Small intestine (tissue), 7 donors: ENCODE data around the gene ABCC4. TPM values are rescaled to one million over a fixed set of nuclear protein-coding genes. Genes with fewer than 3 reads are reported as not detected.

Experiments used
- DNase-seq, 2 donors: peaks; one replicate each; pipeline versions ENCODE4 v3.0.0 to v3.0.0-alpha.2; 2013
- FAIRE-seq: peaks from 2 replicates; lab custom pipeline; 2012; peaks lifted over from hg19 to GRCh38; lab: Jason Lieb, UNC
- H3K27ac ChIP-seq, 3 donors: one replicate each; pipeline ENCODE4 v1.5.1; 2013; ENCODE audit warnings: low read length in 2 of 3, mild to moderate bottlenecking in 2 of 3, control low read depth in 1 of 3, inconsistent platforms in 1 of 3, low read depth in 1 of 3, moderate library complexity in 1 of 3
- H3K27me3 ChIP-seq, 3 donors: one replicate each; pipeline ENCODE4 v1.6.1; 2013; ENCODE audit warnings: low read length in 3 of 3, inconsistent platforms in 1 of 3; ENCODE audit not compliant: control insufficient read depth in 3 of 3, insufficient read depth in 3 of 3
- H3K36me3 ChIP-seq, 3 donors: one replicate each; pipeline ENCODE4 v1.6.1; 2013; ENCODE audit warnings: low read length in 3 of 3, inconsistent platforms in 1 of 3, low read depth in 1 of 3, mild to moderate bottlenecking in 1 of 3, moderate library complexity in 1 of 3; ENCODE audit not compliant: control insufficient read depth in 3 of 3, insufficient read depth in 2 of 3
- H3K4me1 ChIP-seq, 3 donors: one replicate each; pipeline ENCODE4 v1.6.1; 2013; ENCODE audit warnings: low read length in 2 of 3, inconsistent platforms in 1 of 3, low read depth in 1 of 3, mild to moderate bottlenecking in 1 of 3, moderate library complexity in 1 of 3; ENCODE audit not compliant: control insufficient read depth in 3 of 3, insufficient read depth in 2 of 3
- H3K4me3 ChIP-seq, 3 donors: one replicate each; pipeline ENCODE4 v1.5.1; 2013; ENCODE audit warnings: low read length in 3 of 3, control low read depth in 1 of 3, inconsistent platforms in 1 of 3, low read depth in 1 of 3, mild to moderate bottlenecking in 1 of 3, moderate library complexity in 1 of 3
- H3K9me3 ChIP-seq, 2 donors: one replicate each; pipeline ENCODE4 v1.6.1; 2013; ENCODE audit warnings: low read depth in 1 of 2, low read length in 1 of 2; ENCODE audit not compliant: control insufficient read depth in 2 of 2, insufficient read depth in 1 of 2
- WGBS, 3 donors: extraction: QIAGEN DNeasy Blood & Tissue Kit; methylation state at CpG; one replicate each; pipeline ENCODE4 v1.1.7; 2013; 5-methylcytosine and 5-hydroxymethylcytosine counted together
- polyA plus RNA-seq, 4 donors: library from polyadenylated mRNA; stranded (reverse) in 3 of 4; unstranded in 1 of 4; fragments of 200-250 nt in 3 of 4; fragments of 120-200 nt in 1 of 4; gene quantifications; one replicate each; pipeline versions ENCODE4 v1.2.1 to v1.2.3, GENCODE V29; 2013
- donor health status: healthy with polysubstance abuse.
- donor health status: control.
- donor health status: control.
- donor health status: Bipolar disorder and iron deficiency.
- donor health status: healthy.

ABCC4 gene
- polyA plus RNA-seq, 4 donors = 0.67 to 14.7 (median 4.7) TPM

GRCh38 chr13:95038949-95039348 lies 262.3 kb downstream of the ABCC4 start:
- peaks cover 0 to 11% (median 0%) of the 10 kb centered on the region in 3 donors for H3K36me3 ChIP-seq
- no peak for FAIRE-seq
- no peaks in the 10 kb centered on the region for H3K27me3 ChIP-seq
- H3K4me1 ChIP-seq = no peaks in the 10 kb centered on the region
- H3K9me3 ChIP-seq = no peaks in the 10 kb centered on the region
- no peak for DNase-seq
- WGBS, 3 donors = 95 to 97% (median 97%) methylated on average over 1 of the region's 1 CpG
- H3K27ac ChIP-seq = no peak overlapping the region
- H3K4me3 ChIP-seq = no peak overlapping the region

DNA sequence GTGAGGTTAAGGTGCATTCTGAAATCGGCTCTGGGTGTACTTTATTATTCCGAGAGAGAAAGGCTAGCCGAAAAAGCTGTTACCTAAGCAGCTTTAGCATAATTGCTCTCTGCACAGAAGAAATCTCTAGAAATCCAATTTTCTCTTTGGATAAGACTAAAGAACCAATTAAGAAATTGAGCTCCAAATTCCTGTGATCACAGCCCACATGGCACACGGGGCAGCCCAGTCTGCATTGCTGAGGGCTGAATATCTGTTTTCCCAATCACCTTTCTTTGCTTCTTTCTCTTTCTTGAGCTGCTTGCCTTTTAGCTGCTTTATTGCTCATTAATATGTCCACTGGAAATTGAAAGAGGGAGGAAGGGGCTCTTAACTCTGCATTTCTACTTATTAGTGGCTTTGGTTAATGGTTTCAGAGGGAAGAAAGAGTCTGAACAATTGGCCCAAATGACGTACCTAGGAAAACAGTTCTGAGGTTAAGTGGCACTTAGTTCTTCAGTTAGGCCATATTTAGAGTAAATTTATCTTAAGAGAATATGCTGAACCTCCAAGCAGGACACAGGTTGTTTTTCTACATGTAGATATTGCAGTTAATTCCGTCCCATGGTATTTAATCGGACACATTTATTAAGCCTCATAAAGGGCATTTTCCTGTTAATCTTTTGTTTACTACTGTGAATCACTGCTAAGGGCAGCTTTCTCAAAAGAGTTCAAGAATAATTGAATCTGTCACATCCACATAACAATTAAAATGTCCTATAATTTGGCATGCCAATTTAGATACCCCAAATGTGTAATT lies 265.7 kb downstream of the ABCC4 start:
- H3K36me3 ChIP-seq = peaks cover 0 to 8% (median 0%) of the 10 kb centered on the region in 3 donors
- H3K4me1 ChIP-seq = no peaks in the 10 kb centered on the region
- no peaks in the 10 kb centered on the region for H3K9me3 ChIP-seq
- no peak for DNase-seq
- no peak for FAIRE-seq
- no peaks in the 10 kb centered on the region for H3K27me3 ChIP-seq
- H3K27ac ChIP-seq = no peak overlapping the region
- no peak overlapping the region for H3K4me3 ChIP-seq
- WGBS, 3 donors = 91 to 95% (median 93%) methylated on average over 7 of the region's 7 CpGs

DNA sequence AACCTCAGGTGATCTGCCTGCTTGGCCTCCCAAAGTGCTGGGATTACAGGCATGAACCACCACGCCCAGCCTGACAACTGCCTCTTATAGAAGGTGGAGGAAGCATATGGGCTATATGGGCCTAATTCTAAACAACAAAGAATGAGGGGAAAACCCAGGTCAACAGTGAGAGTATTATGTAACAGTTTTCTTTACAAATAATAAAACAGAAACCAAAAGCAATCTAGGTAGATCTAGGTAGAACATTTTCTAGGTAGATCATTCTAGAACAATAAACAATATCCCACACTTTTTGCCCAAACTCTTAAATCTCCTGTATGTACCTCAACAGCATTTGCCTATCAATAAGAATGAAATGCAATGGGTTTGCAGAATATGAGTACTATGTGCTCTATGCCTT lies 267.4 kb downstream of the ABCC4 start:
- WGBS, 3 donors = 83 to 100% (median 85%) methylated on average over 1 of the region's 1 CpG
- Histone ChIP-seq H3K27ac (no peak overlapping the region), H3K36me3 (peaks cover 0 to 8% (median 2%) of the 10 kb centered on the region in 3 donors), H3K27me3 (no peaks in the 10 kb centered on the region), H3K9me3 (no peaks in the 10 kb centered on the region), H3K4me3 (no peak overlapping the region), H3K4me1 (no peaks in the 10 kb centered on the region)
- DNase-seq (no peak), FAIRE-seq (no peak)

GRCh38 chr13:95032121-95032520 lies 269.1 kb downstream of the ABCC4 start:
- 92 to 95% (median 94%) methylated on average over 4 of the region's 4 CpGs for WGBS, 3 donors

GRCh38 chr13:95030821-95031343 lies 270.4 kb downstream of the ABCC4 start:
- no peak overlapping the region for H3K4me3 ChIP-seq
- WGBS, 3 donors = 85 to 92% (median 90%) methylated on average over 4 of the region's 4 CpGs
- H3K27me3 ChIP-seq = no peaks in the 10 kb centered on the region
- no peak for DNase-seq
- no peak overlapping the region for H3K27ac ChIP-seq
- no peaks in the 10 kb centered on the region for H3K4me1 ChIP-seq
- FAIRE-seq = no peak
- no peaks in the 10 kb centered on the region for H3K9me3 ChIP-seq
- H3K36me3 ChIP-seq = peaks cover 0 to 6% (median 2%) of the 10 kb centered on the region in 3 donors

More at GRCh38 chr13:95032121-95032520, 269.1 kb downstream of the ABCC4 start:
- H3K27ac ChIP-seq = no peak overlapping the region
- H3K36me3 ChIP-seq = peaks cover 0 to 4% (median 2%) of the 10 kb centered on the region in 3 donors
- no peaks in the 10 kb centered on the region for H3K9me3 ChIP-seq
- FAIRE-seq (no peak), DNase-seq (no peak)
- no peaks in the 10 kb centered on the region for H3K27me3 ChIP-seq
- H3K4me3 ChIP-seq = no peak overlapping the region
- no peaks in the 10 kb centered on the region for H3K4me1 ChIP-seq

DNA sequence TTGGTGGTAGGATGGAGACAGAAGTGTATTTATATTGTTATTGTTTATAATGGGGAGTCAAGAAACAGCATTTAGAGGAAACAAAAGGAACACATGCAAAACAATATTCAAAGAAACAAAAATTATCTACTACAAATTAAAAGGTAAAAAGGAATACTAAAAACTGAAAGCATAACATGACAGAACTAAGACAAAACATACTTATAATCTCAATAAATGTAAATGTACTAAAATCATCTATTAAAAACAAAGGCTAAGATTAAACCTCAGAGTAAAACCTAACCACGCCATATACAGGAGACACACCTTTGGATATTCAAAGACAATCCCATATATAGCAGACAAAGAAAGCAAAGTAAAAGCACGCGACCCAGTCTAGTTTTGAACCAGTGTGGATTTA lies 273.6 kb downstream of the ABCC4 start:
- no peak for DNase-seq
- H3K27me3 ChIP-seq = no peaks in the 10 kb centered on the region
- no peaks in the 10 kb centered on the region for H3K9me3 ChIP-seq
- no peaks in the 10 kb centered on the region for H3K4me1 ChIP-seq
- no peak overlapping the region for H3K4me3 ChIP-seq
- FAIRE-seq = no peak
- H3K27ac ChIP-seq = no peak overlapping the region
- 94 to 96% (median 96%) methylated on average over 3 of the region's 3 CpGs for WGBS, 3 donors
- peaks cover 0 to 2% (median 2%) of the 10 kb centered on the region in 3 donors for H3K36me3 ChIP-seq

DNA sequence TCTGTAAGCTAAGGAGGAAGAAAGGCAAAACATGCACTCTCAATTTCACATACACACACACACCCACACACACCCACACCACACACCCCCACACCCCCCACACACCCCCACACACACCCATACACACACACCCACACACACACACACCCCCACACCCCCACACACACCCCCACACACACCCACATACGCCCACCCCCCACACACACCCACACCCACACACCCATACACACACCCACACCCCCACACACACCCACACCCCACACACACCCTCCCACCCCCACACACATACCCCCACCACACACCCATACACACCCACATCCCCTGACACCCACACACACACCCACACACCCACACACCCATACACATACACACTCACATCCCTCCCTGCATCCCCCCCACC lies 276.1 kb downstream of the ABCC4 start:
- Histone ChIP-seq H3K27ac (no peak overlapping the region), H3K9me3 (no peaks in the 10 kb centered on the region), H3K4me3 (no peak overlapping the region), H3K36me3 (peaks cover 0 to 2% (median 0%) of the 10 kb centered on the region in 3 donors), H3K4me1 (no peaks in the 10 kb centered on the region), H3K27me3 (no peaks in the 10 kb centered on the region)
- FAIRE-seq = no peak
- WGBS, 3 donors = 92% methylated on average over 1 of the region's 1 CpG; no CpG with 5 or more reads in 2 of the 3 donors
- DNase-seq = no peak

- 65 to 95% (median 89%) methylated on average over 4 of the region's 4 CpGs for WGBS, 3 donors
- Histone ChIP-seq H3K4me1 (no peaks in the 10 kb centered on the region), H3K4me3 (no peak overlapping the region), H3K27me3 (no peaks in the 10 kb centered on the region), H3K9me3 (no peaks in the 10 kb centered on the region), H3K36me3 (peaks cover 0 to 2% (median 0%) of the 10 kb centered on the region in 3 donors), H3K27ac (no peak overlapping the region)
- FAIRE-seq (no peak), DNase-seq (no peak)
These were observed 277.8 kb downstream of the ABCC4 start for GRCh38 chr13:95023405-95023804.
